Measurements from ENCODE around the gene PBXIP1. TPM values are rescaled to one million over a fixed set of nuclear protein-coding genes. Genes with fewer than 3 reads are reported as not detected.

PBXIP1 gene
- total and polyA plus RNA-seq, 10 of the 15 experiments (the other 5 are each of a cell fraction or from before 2014, with no cell fraction given), result 0.63 to 25.6 (median 15.4) TPM

- Histone ChIP-seq H4K20me1 (ENCODE audit: control insufficient read depth, insufficient read depth) (no peaks in the 10 kb centered on the region), H3K9ac (ENCODE audit: control insufficient read depth, insufficient read depth, low read length) (no peak overlapping the region), H3K36me3 (ENCODE audit: control insufficient read depth in 2 of 2, insufficient read depth in 2 of 2, low read length in 1 of 2) (peaks cover 12% of the 10 kb centered on the region in 2 experiments; a peak in 3 of 4 replicates), H3K4me1 (ENCODE audit: control insufficient read depth, insufficient read depth, low read length) (peaks cover 8% of the 10 kb centered on the region; the same call in 1 of the 2 replicates), H3K27ac (ENCODE audit: control insufficient read depth, insufficient read depth) (no peak overlapping the region), H2AFZ (ENCODE audit: control insufficient read depth, low read depth, low read length) (no peak overlapping the region), H3K4me2 (ENCODE audit: control insufficient read depth, insufficient read depth) (no peak overlapping the region), H3K27me3 (replicated peaks in 1 of 2; ENCODE audit: control insufficient read depth in 2 of 2, insufficient read depth in 2 of 2, low read length in 1 of 2) (no peaks in the 10 kb centered on the region), H3K9me3 (replicated peaks; ENCODE audit: control insufficient read depth, insufficient read depth, low read length) (no peaks in the 10 kb centered on the region), H3K79me2 (ENCODE audit: control insufficient read depth, insufficient read depth, low read length) (peaks cover 32% of the 10 kb centered on the region), H3K4me3 (no peak overlapping the region)
- RAD21 ChIA-PET (ENCODE audit: unreplicated experiment), result interaction anchor here (1.0 to 1.9 kb wide), 2 partner anchors 35 to 53 kb away, joined by 3 to 4 read pairs; no protein-coding TSS in a partner anchor
- no peak for FAIRE-seq
- in situ Hi-C loops (cut with MboI) (no loop called here), intact Hi-C loops (cut with micrococcal nuclease; ENCODE audit: unreplicated experiment) (loop anchor here (5.0 kb wide), 1 partner anchor 38 kb away; the partner anchor contains the start of gene ZBTB7B)
- no TSS peak for BruUV-seq (replicated peaks)
- ATAC-seq, result no peak
- no peak for DNase-seq (ENCODE audit: low read depth, low spot score)
- WGBS (ENCODE audit: insufficient coverage, insufficient replicate concordance, low lambda C conversion rate, missing lambda C conversion rate), result 71% methylated on average over 6 of the region's 6 CpGs
- SMC1A ChIA-PET (ENCODE audit: uncharacterized antibody, unreplicated experiment), result interaction anchor here (0.9 to 1.4 kb wide), 2 partner anchors 9 to 18 kb away, joined by 3 to 4 read pairs; partner anchors contain the start of gene FLAD1
- CTCF ChIA-PET, result interaction anchor here (1.8 to 3.5 kb wide), 3 partner anchors 9 to 35 kb away, joined by 4 to 11 read pairs (median 5); partner anchors contain the start of genes CKS1B and PBXIP1
- POLR2A ChIA-PET, result interaction anchor here (1.3 to 1.7 kb wide), 3 partner anchors 9 to 20 kb away, joined by 3 to 5 read pairs (median 4); partner anchors contain the start of gene CKS1B
- TF ChIP-seq NKRF (conservative IDR thresholded peaks at IDR 0.05) (no peak), YBX1 (IDR thresholded peaks at IDR 0.05) (no peak), TARDBP (IDR thresholded peaks at IDR 0.05; ENCODE audit: borderline replicate concordance) (no peak), NBN (IDR thresholded peaks at IDR 0.05) (no peak), RFX5 (IDR thresholded peaks at IDR 0.05; ENCODE audit: low read depth, low read length) (no peak), FOS (IDR thresholded peaks at IDR 0.05; ENCODE audit: borderline replicate concordance, extremely low read depth, insufficient read length) (no peak), ZSCAN29 (IDR thresholded peaks at IDR 0.05) (no peak), SREBF2 (IDR thresholded peaks at IDR 0.05; ENCODE audit: low read length) (no peak), MTA3 (IDR thresholded peaks at IDR 0.05; ENCODE audit: borderline replicate concordance, low read length) (no peak), CBFB (IDR thresholded peaks at IDR 0.05; ENCODE audit: low read depth) (no peak)
Measured at GRCh38 chr1:154964359-154964758, 8.5 kb upstream of the PBXIP1 start.
